Myometrial cell (primary cell): ENCODE results near the gene ANKRD1. TPM values are rescaled to one million over a fixed set of nuclear protein-coding genes. Genes with fewer than 3 reads are reported as not detected.

Experiments used
- total RNA-seq: library from RNA; depleted of rRNA; stranded (reverse); fragments of >200 nt; gene quantifications from 2 replicates; pipeline ENCODE4 v1.2.3, GENCODE V29; 2015

ANKRD1 gene
- total RNA-seq = 0.58 and 1.8 TPM in 2 replicates

GRCh38 chr10:90920986-90921666 is at the start of gene ANKRD1:
ANKRD1 (minus strand) TSS chr10:90921087; CDS start chr10:90921027, 60 bp downstream.

GRCh38 chr10:90871766-90872647 is 48.9 kb downstream of the ANKRD1 start, which contains the start of gene RPP30:
RPP30 (plus strand) TSS chr10:90871974; CDS start chr10:90871987, 13 bp downstream.

Other genes with a start within 250 kb of the ANKRD1 start
- gene HTR7, start 63.0 kb downstream of the ANKRD1 start, total RNA-seq = 0.18 and 0.29 TPM in 2 replicates
- gene RPP30, start 49.1 kb downstream of the ANKRD1 start, total RNA-seq = 32.0 and 38.1 TPM in 2 replicates